NT2/D1 (cell line): Measurements from ENCODE around the gene MRPL24.

Source experiments
- SUZ12 ChIP-seq: IDR thresholded peaks from 2 replicates; pipeline ENCODE4 v1.6.1; 2011; ENCODE audit not compliant: insufficient read length, insufficient read depth; ENCODE audit errors: extremely low read depth
- YY1 ChIP-seq: IDR thresholded peaks from 2 replicates; pipeline ENCODE4 v1.6.1; 2011; ENCODE audit not compliant: insufficient read length, insufficient read depth
- ZNF274 ChIP-seq: IDR thresholded peaks from 2 replicates; pipeline ENCODE4 v1.6.1; 2011; ENCODE audit warnings: mild to moderate bottlenecking, low read depth, low read length

DNA sequence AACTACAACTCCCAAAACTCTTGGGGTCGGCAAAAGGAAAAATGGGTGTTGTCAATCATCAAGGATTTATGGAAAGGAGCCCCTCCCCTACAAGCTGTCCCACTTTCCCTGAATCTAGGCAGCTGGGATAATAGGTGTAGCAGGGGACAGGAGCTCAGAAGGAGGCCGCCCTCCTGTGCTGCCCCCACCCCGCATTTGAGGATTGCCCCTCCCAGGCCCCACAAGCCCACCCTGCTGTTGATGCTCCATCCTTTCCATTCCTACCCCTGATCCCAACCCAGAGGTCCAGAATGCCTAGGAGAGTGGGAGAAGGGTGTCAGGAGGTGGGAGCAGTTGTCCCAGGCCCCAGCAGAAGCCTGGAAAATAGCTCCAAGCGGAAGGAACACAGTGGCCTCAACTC lies 1.9 kb upstream of the MRPL24 start:
- TF ChIP-seq YY1 (no peak), ZNF274 (no peak), SUZ12 (no peak)
